Bronchial epithelial cell (primary cell): ENCODE results near the gene ZNF423. TPM values are rescaled to one million over a fixed set of nuclear protein-coding genes. Genes with fewer than 3 reads are reported as not detected.

Source experiments
- DNase-seq: peaks from one replicate; pipeline ENCODE4 v3.0.0-alpha.2; 2010; ENCODE audit warnings: low read depth
- FAIRE-seq: peaks from 2 replicates; lab custom pipeline; 2011; peaks lifted over from hg19 to GRCh38; lab: Jason Lieb, UNC
- H3K27me3 ChIP-seq: 2 replicates; pipeline ENCODE4 v1.5.1; 2011; ENCODE audit warnings: low read length; ENCODE audit not compliant: control insufficient read depth, insufficient read depth
- H3K36me3 ChIP-seq: 2 replicates; pipeline ENCODE4 v1.5.1; 2011; ENCODE audit warnings: low read length; ENCODE audit not compliant: control insufficient read depth, insufficient read depth
- H3K4me3 ChIP-seq: 2 replicates; pipeline ENCODE4 v1.5.1; 2011; ENCODE audit warnings: mild to moderate bottlenecking, low read depth, low read length, control low read depth
- CTCF ChIP-seq: IDR thresholded peaks from 2 replicates; pipeline ENCODE4 v1.5.1; 2011; ENCODE audit warnings: mild to moderate bottlenecking, moderate library complexity, low read length, control low read depth, inconsistent platforms; ENCODE audit not compliant: insufficient read depth, severe bottlenecking
- total RNA-seq: library from RNA; depleted of rRNA; stranded (reverse); fragments of >200 nt; gene quantifications from 2 replicates; pipeline ENCODE4 v1.2.1, GENCODE V29; 2014

ZNF423 gene
- total RNA-seq, 1 donor from 2014 or later: under 0.01 TPM

DNA sequence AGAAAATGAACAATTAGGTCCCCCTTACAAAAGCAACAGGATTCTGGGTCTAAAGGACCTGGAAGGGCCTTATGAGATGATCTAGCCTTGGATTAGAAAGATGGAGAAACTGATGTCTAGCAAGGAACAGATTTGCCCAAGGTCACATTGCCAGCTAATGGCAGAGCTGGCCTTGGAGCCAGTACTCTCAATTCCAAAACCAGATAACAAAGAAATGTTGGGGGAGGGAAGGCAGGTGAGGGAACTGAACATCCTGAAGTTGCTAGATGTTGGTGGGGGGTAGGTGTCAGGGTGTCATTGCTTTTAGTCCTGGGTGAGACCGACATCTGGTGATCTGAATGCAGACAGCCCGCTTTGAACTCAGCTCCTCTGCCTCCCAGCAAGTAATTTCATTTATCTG is 11.3 kb upstream of the ZNF423 start:
- DNase-seq: no peak
- no peak for TF ChIP-seq CTCF
- no peak for FAIRE-seq

GRCh38 chr16:49866595-49867071 is 10.7 kb upstream of the ZNF423 start:
- no peak for DNase-seq
- no peak for TF ChIP-seq CTCF
- Histone ChIP-seq H3K36me3 (no peaks in the 10 kb centered on the region), H3K27me3 (no peaks in the 10 kb centered on the region), H3K4me3 (no peak overlapping the region)
- FAIRE-seq: no peak

More for the DNA sequence above, 11.3 kb upstream of the ZNF423 start:
- no peaks in the 10 kb centered on the region for H3K36me3 ChIP-seq
- H3K27me3 ChIP-seq: no peaks in the 10 kb centered on the region
- H3K4me3 ChIP-seq: no peak overlapping the region

- no peak for FAIRE-seq
These were observed 6.8 kb upstream of the ZNF423 start for GRCh38 chr16:49862694-49863093.

GRCh38 chr16:49861299-49861698 is 5.4 kb upstream of the ZNF423 start:
- peaks cover 16% of the 10 kb centered on the region for H3K27me3 ChIP-seq

More at GRCh38 chr16:49862694-49863093, 6.8 kb upstream of the ZNF423 start:
- Histone ChIP-seq H3K36me3 (no peaks in the 10 kb centered on the region), H3K4me3 (no peak overlapping the region), H3K27me3 (peaks cover 12% of the 10 kb centered on the region)
- DNase-seq: no peak
- TF ChIP-seq CTCF: no peak

GRCh38 chr16:49860593-49860992 is 4.7 kb upstream of the ZNF423 start:
- Histone ChIP-seq H3K27me3 (peaks cover 16% of the 10 kb centered on the region), H3K36me3 (no peaks in the 10 kb centered on the region), H3K4me3 (no peak overlapping the region)
- no peak for FAIRE-seq
- TF ChIP-seq CTCF: no peak
- no peak for DNase-seq

More at GRCh38 chr16:49861299-49861698, 5.4 kb upstream of the ZNF423 start:
- no peaks in the 10 kb centered on the region for H3K36me3 ChIP-seq
- FAIRE-seq: no peak
- no peak for DNase-seq
- TF ChIP-seq CTCF: no peak
- H3K4me3 ChIP-seq: no peak overlapping the region
